ENCODE results near the gene NFIC.

DNA sequence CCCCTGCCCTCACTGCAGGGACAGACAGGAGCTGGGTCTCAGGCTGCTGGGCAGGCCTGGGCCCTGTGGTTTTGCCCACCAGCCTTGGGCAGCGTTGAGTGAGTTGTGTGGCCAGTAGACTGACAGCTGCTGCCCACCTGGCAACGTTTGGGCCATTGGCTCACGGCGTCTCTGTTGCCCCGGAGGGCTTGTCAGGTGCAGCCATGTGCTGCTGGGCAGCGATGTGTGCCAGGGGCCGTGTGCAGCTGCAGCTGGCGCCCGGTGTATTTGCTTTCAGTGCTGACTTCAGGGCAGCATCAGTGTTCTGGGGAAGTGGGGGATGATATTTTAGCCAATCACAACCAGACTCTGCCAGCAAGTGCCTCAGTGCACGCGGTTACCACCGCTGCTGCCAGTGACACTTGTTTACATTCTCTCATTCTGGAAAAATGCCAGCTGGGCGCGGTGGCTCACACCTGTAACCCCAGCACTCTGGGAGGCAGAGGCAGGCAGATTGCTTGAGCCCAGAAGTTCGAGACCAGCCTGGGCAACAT is 150.4 kb downstream of the NFIC start:
- no peak for TF ChIP-seq EP300 (IDR thresholded peaks at IDR 0.05; ENCODE audit: borderline replicate concordance in 1 of 2, low read depth in 1 of 2, low read length in 1 of 2)
- peak; percentile 51; the same call in 1 of the 2 replicates for TF ChIP-seq MXI1 (IDR thresholded peaks at IDR 0.05; ENCODE audit: low read depth, low read length)
- TF ChIP-seq, protein P1, sequence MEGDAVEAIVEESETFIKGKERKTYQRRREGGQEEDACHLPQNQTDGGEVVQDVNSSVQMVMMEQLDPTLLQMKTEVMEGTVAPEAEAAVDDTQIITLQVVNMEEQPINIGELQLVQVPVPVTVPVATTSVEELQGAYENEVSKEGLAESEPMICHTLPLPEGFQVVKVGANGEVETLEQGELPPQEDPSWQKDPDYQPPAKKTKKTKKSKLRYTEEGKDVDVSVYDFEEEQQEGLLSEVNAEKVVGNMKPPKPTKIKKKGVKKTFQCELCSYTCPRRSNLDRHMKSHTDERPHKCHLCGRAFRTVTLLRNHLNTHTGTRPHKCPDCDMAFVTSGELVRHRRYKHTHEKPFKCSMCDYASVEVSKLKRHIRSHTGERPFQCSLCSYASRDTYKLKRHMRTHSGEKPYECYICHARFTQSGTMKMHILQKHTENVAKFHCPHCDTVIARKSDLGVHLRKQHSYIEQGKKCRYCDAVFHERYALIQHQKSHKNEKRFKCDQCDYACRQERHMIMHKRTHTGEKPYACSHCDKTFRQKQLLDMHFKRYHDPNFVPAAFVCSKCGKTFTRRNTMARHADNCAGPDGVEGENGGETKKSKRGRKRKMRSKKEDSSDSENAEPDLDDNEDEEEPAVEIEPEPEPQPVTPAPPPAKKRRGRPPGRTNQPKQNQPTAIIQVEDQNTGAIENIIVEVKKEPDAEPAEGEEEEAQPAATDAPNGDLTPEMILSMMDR (IDR thresholded peaks at IDR 0.05): no peak
- TF ChIP-seq POLR2AphosphoS5 (IDR thresholded peaks at IDR 0.05; ENCODE audit: low read depth, low read length): no peak
- TF ChIP-seq, protein P2, sequence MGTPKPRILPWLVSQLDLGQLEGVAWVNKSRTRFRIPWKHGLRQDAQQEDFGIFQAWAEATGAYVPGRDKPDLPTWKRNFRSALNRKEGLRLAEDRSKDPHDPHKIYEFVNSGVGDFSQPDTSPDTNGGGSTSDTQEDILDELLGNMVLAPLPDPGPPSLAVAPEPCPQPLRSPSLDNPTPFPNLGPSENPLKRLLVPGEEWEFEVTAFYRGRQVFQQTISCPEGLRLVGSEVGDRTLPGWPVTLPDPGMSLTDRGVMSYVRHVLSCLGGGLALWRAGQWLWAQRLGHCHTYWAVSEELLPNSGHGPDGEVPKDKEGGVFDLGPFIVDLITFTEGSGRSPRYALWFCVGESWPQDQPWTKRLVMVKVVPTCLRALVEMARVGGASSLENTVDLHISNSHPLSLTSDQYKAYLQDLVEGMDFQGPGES (IDR thresholded peaks at IDR 0.05; ENCODE audit: low read depth, low read length): no peak

Measured in SK-N-SH (cell line).